Mucosa of rectum (tissue), 2 donors: ENCODE data around the gene LRRC2.

ENCODE experiments used
- H3K27ac ChIP-seq, 2 donors: one replicate each; pipeline ENCODE4 v1.7.0; 2013; ENCODE audit warnings: inconsistent platforms in 2 of 2, low read depth in 2 of 2, low read length in 2 of 2
- H3K27me3 ChIP-seq, 2 donors: one replicate each; pipeline ENCODE4 v1.7.0; 2013; ENCODE audit warnings: low read length in 2 of 2; ENCODE audit not compliant: control insufficient read depth in 2 of 2, insufficient read depth in 2 of 2
- H3K36me3 ChIP-seq, 2 donors: one replicate each; pipeline ENCODE4 v1.7.0; 2013; ENCODE audit warnings: low read length in 2 of 2; ENCODE audit not compliant: control insufficient read depth in 2 of 2, insufficient read depth in 2 of 2
- H3K4me1 ChIP-seq, 2 donors: one replicate each; pipeline ENCODE4 v1.7.0; 2013; ENCODE audit warnings: low read length in 2 of 2, mild to moderate bottlenecking in 1 of 2; ENCODE audit not compliant: control insufficient read depth in 2 of 2, insufficient read depth in 2 of 2
- H3K4me3 ChIP-seq, 2 donors: one replicate each; pipeline ENCODE4 v1.7.0; 2013; ENCODE audit warnings: low read length in 2 of 2
- H3K9ac ChIP-seq, 2 donors: one replicate each; pipeline ENCODE4 v1.7.0; 2013; ENCODE audit warnings: low read length in 2 of 2, low read depth in 1 of 2, mild to moderate bottlenecking in 1 of 2
- H3K9me3 ChIP-seq, 2 donors: one replicate each; pipeline ENCODE4 v1.7.0; 2013; ENCODE audit warnings: low read length in 2 of 2; ENCODE audit not compliant: control insufficient read depth in 2 of 2
- donor health status: healthy.
- donor health status: Normal muscosa, but diverticular disease.

Gene LRRC2

DNA sequence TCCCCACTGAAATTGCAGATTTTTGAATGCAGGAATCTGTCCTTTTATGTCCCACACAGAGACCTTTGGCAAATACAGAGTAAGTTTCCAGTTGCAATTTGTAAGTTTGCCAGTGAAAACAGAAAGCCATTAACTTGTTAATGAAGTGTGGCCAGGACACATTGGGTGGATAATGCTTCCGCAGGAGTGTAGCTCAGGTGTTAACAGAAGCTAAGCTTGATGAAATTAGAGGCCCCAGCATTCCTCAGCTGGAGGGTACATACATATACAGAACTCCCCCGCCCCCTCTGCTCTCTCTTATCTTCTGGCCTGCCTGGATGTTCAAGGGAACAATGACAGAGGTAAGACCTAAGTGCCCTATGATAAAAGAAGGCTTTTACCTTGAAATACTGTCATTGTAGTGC lies 8.1 kb upstream of the LRRC2 start:
- Histone ChIP-seq H3K27me3 (no peaks in the 10 kb centered on the region), H3K4me3 (no peak overlapping the region), H3K27ac (no peak overlapping the region), H3K9ac (no peak overlapping the region), H3K4me1 (peaks cover 0 to 1% of the 10 kb centered on the region in 2 donors), H3K9me3 (no peaks in the 10 kb centered on the region), H3K36me3 (no peaks in the 10 kb centered on the region)

DNA sequence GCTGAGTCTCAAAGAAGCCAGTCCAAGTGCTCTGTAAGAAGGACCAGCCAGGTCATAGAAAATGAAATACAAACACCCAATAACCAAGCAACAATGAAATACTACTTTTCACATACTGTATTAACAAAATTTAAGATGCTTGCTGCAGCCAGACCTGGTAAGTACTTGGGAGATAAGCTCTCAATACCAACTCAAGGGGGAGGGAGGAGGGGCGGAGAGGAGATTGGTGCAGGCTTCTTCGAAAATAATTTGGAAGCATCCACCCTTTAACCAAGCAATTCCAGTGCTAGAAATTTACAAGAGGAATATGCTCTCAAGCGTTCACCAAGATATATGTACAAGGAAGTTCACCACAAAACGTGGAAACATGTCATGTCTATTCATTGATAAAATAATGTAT lies 7.6 kb upstream of the LRRC2 start:
- no peaks in the 10 kb centered on the region for H3K27me3 ChIP-seq

DNA sequence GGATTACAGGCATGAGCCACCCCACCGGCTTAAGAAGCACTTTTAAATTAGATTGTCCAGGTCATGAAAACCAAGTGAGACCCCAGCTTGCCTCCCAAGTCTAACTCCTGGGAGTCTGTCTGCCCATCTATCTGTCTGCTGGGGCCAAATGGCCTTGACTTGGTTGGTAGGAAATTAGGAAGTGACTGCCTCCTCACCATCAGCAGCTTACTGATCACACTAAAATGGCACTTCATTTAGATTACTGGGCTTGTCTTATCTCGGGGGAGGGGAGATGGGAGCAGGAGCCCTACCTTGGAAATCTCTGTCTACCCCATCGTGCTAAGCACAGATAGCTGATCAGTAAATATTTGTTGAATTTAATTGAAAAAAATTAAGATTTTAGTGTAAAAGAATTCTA lies 5.6 kb upstream of the LRRC2 start:
- H3K4me1 ChIP-seq: no peaks in the 10 kb centered on the region
- no peaks in the 10 kb centered on the region for H3K9me3 ChIP-seq
- H3K4me3 ChIP-seq: no peak overlapping the region
- H3K27me3 ChIP-seq: peaks cover 0 to under 1% of the 10 kb centered on the region in 2 donors
- H3K36me3 ChIP-seq: no peaks in the 10 kb centered on the region
- no peak overlapping the region for H3K9ac ChIP-seq
- no peak overlapping the region for H3K27ac ChIP-seq

More for the DNA sequence above, 7.6 kb upstream of the LRRC2 start:
- Histone ChIP-seq H3K9ac (no peak overlapping the region), H3K4me3 (no peak overlapping the region), H3K27ac (no peak overlapping the region), H3K36me3 (no peaks in the 10 kb centered on the region), H3K4me1 (no peaks in the 10 kb centered on the region), H3K9me3 (no peaks in the 10 kb centered on the region)

DNA sequence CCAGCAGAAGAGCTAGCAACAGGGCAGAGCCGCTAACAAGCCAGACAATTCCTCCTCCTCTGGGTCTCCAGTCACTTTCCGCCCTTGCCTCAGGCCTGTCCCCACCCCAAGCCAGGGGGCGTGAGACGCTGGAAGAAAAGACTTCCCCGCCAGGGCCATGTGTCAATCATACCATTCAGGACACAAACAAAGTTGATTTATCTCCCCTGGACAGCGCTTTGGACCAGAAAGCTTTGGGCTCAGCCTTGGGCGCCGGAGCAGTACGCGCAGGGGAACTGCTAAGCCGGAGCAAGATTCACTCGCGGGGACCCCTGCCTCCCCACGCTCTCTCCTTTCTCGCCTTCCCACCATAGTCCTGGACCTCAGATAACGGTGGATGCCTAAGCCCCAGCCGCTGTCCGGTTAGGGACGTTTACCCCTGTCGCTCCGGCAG lies 479 bp downstream of the LRRC2 start:
- Histone ChIP-seq H3K9ac (peak overlapping the region; percentile 26 to 52), H3K4me1 (peaks cover 0 to 12% of the 10 kb centered on the region in 2 donors), H3K36me3 (no peaks in the 10 kb centered on the region), H3K27ac (no peak overlapping the region), H3K27me3 (peaks cover 0 to 4% of the 10 kb centered on the region in 2 donors), H3K9me3 (no peaks in the 10 kb centered on the region), H3K4me3 (peak overlapping the region; percentile 58 to 74)

DNA sequence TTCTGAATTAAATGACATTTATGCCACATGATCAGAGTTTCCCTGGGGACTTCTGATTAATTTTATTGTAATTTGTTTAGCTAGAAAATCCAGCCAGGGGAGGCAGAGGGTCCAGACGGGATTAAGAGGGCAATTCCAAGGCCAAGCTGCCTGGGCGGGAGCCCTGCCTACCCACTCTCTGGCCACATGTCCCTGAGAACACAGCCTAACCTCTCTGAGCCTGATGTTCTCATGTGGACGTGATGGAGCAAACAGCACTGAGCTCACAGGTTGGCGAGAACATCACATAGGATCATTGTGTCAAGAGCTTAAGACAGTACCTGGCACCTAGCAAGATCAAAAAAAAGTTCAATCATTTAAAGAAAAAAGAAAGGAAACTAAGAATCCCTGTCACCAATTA lies 1.0 kb downstream of the LRRC2 start:
- no peak overlapping the region for H3K27ac ChIP-seq
- H3K36me3 ChIP-seq: no peaks in the 10 kb centered on the region
- H3K9me3 ChIP-seq: no peaks in the 10 kb centered on the region
- H3K9ac ChIP-seq: no peak overlapping the region
- peaks cover 0 to 12% of the 10 kb centered on the region in 2 donors for H3K4me1 ChIP-seq
- H3K27me3 ChIP-seq: peaks cover 0 to 4% of the 10 kb centered on the region in 2 donors
- H3K4me3 ChIP-seq: no peak overlapping the region

DNA sequence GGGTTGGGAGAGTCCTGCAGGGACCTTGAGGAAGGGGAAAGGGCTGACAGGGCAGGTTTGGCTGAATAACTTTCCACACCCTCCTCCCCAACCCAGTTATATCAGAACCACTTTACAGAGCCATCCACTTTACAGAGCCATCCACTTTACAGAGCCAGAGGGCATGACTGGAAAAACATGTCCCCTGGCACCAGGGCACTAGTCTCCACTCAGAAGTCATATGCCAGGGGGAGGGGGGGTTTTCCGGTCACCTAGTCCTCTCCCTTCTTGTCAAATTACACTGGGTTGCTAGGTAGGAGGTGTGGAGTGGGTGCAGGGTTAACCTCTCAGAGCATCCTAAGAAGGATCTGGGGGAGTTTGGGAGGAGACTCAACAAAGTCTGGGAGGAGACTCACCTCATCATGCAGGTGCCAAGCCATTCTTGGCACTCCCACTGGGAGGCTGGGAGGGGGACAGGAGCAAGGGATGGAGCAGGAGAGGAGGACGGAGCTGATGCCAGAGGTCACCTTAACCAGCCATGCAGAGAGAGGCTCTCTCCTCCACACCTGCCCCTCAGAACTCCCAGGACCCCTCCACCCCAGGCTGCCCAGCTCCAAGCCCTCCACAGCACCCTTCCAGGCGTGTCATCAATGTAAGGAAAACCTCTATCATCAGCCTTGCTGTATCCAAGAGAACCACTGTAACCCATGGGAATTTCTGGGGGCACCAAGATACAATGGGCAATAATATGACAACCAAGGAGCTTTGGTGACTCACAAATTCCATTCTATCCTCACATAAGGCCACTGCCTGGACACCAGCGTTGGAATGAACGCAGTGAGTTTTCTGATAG lies 1.7 kb downstream of the LRRC2 start:
- Histone ChIP-seq H3K27ac (no peak overlapping the region), H3K4me1 (peaks cover 0 to 12% of the 10 kb centered on the region in 2 donors), H3K9me3 (no peaks in the 10 kb centered on the region), H3K4me3 (no peak overlapping the region), H3K36me3 (no peaks in the 10 kb centered on the region), H3K9ac (no peak overlapping the region), H3K27me3 (peaks cover 0 to 4% of the 10 kb centered on the region in 2 donors)

DNA sequence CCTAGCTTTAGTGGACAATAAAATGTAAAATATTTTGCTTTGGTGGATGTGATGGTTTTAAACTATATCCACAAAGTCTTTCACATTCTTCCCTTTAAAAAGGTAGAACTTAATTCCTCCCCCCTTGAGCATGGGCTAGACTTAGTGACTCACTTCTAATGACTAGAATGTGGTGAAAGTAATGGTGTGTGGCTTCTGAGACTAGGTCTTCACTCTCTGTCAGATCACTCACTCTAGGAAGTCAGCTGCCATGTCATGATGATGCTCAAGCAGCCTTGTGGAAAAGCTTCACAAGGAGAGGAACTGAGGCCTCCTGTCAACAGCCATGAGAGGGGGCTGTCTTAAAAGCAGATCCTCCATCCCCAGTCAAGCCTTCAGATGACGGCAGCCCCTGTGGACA lies 4.2 kb downstream of the LRRC2 start:
- no peaks in the 10 kb centered on the region for H3K36me3 ChIP-seq
- no peak overlapping the region for H3K27ac ChIP-seq
- H3K9ac ChIP-seq: no peak overlapping the region

DNA sequence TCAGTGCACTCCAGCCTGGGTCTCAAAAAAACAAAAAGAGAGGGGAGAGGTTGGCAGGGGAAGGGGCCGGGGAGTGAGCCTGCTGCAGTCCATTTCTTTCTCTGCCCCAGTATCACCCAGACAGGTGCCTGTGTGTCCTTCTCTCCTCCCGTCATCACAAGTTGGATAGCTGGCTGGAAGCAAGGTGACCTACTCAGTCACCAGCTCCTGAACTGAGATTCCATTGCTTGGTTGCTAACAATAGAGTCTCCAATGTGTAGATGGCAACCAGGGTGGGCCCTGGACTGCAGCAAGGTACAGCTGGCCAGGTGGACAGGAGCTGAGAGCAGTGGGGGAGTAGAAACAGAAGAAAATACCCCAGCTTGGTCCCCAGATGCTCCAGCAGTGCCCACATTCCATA lies 4.6 kb downstream of the LRRC2 start:
- Histone ChIP-seq H3K4me1 (peaks cover 5 to 16% of the 10 kb centered on the region in 2 donors), H3K27me3 (peaks cover 0 to 2% of the 10 kb centered on the region in 2 donors), H3K9ac (no peak overlapping the region), H3K9me3 (no peaks in the 10 kb centered on the region), H3K36me3 (no peaks in the 10 kb centered on the region), H3K27ac (no peak overlapping the region), H3K4me3 (no peak overlapping the region)

More for the DNA sequence above, 4.2 kb downstream of the LRRC2 start:
- peaks cover 5 to 17% of the 10 kb centered on the region in 2 donors for H3K4me1 ChIP-seq
- no peaks in the 10 kb centered on the region for H3K9me3 ChIP-seq
- H3K27me3 ChIP-seq: peaks cover 0 to 4% of the 10 kb centered on the region in 2 donors
- no peak overlapping the region for H3K4me3 ChIP-seq

DNA sequence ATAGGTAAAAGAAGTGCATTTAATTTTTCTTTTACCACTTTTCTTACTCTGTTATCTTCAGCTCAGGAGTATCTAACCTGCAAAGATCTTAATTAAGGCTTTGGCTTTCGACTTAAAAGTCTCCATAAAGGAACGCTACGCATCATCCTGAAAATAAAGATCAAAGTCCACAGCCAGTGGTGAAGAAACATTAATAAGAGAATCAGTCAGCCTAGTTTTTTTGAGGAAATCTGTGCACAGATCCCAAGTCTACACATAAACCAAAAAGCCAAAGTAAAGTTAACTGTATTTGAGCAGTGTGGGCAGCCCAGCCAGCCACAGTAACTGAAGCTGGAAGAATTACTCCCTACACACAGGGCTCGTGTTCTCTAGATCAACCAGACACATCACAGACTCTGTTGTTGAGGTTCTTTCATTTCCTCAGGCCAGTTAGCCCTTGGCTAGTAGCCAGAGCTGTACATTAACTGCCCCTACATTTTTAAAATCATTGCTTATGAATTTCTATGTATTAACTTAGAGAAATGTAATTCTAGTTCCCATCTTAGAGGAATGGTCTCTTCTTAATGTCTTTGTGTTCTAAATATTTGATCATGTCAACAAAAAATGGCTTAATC lies 6.9 kb downstream of the LRRC2 start:
- Histone ChIP-seq H3K9ac (peak overlapping the region in 1 of 2 donors; percentile 79), H3K27ac (no peak overlapping the region), H3K27me3 (no peaks in the 10 kb centered on the region), H3K9me3 (no peaks in the 10 kb centered on the region), H3K4me1 (peaks cover 5% of the 10 kb centered on the region in 2 donors), H3K36me3 (no peaks in the 10 kb centered on the region), H3K4me3 (peak overlapping the region; percentile 3 to 89)
